Lung (tissue), 12 donors: ENCODE measurements around the gene RGMA. TPM values are rescaled to one million over a fixed set of nuclear protein-coding genes. Genes with fewer than 3 reads are reported as not detected.

Source experiments
- ATAC-seq: fragments of 200-7000 bp; cut with Tn5 transposase; one replicate; pipeline ENCODE4 v1.9.1; 2020; ENCODE audit warnings: moderate number of reproducible peaks; ENCODE audit not compliant: insufficient read depth, low FRiP score
- DNase-seq, 3 donors: peaks; one replicate each; pipeline ENCODE4 v3.0.0-alpha.2; 2013 to 2017
- H3K27ac ChIP-seq, 2 donors: one replicate each; pipeline ENCODE4 v1.5.1; 2013; ENCODE audit warnings: mild to moderate bottlenecking in 2 of 2, moderate library complexity in 2 of 2, control low read depth in 1 of 2, inconsistent platforms in 1 of 2, low read depth in 1 of 2, low read length in 1 of 2
- H3K27me3 ChIP-seq, 3 donors: one replicate each; pipeline ENCODE4 v1.5.1; 2013; ENCODE audit warnings: low read length in 2 of 3; ENCODE audit not compliant: control insufficient read depth in 3 of 3, insufficient read depth in 3 of 3
- H3K36me3 ChIP-seq, 4 donors: one replicate each; pipeline ENCODE4 v1.5.1; 2013; ENCODE audit warnings: low read length in 4 of 4, mild to moderate bottlenecking in 1 of 4, moderate library complexity in 1 of 4; ENCODE audit not compliant: control insufficient read depth in 4 of 4, insufficient read depth in 4 of 4
- H3K4me1 ChIP-seq, 5 donors: one replicate each; pipeline ENCODE4 v1.5.1; 2013; ENCODE audit warnings: low read length in 5 of 5, mild to moderate bottlenecking in 2 of 5, moderate library complexity in 1 of 5; ENCODE audit not compliant: control insufficient read depth in 5 of 5, insufficient read depth in 5 of 5
- H3K4me3 ChIP-seq: one replicate; pipeline ENCODE4 v1.5.1; 2013; ENCODE audit warnings: mild to moderate bottlenecking, control low read depth, moderate library complexity
- H3K9ac ChIP-seq, 2 donors: one replicate each; pipeline ENCODE4 v1.5.1; 2013; ENCODE audit warnings: low read length in 2 of 2, control low read depth in 1 of 2; ENCODE audit not compliant: insufficient read depth in 1 of 2
- H3K9me3 ChIP-seq, 4 donors: one replicate each; pipeline ENCODE4 v1.5.1; 2013; ENCODE audit warnings: low read length in 3 of 4, mild to moderate bottlenecking in 1 of 4, moderate library complexity in 1 of 4; ENCODE audit not compliant: control insufficient read depth in 4 of 4, insufficient read depth in 3 of 4
- WGBS, 2 donors: extraction: QIAGEN DNeasy Blood & Tissue Kit; methylation state at CpG; one replicate each; pipeline ENCODE4 v1.1.7; 2013; 5-methylcytosine and 5-hydroxymethylcytosine counted together
- polyA plus RNA-seq, 2 donors: library from polyadenylated mRNA; stranded (reverse); fragments of 200-250 nt; gene quantifications; one replicate each; pipeline ENCODE4 v1.2.1, GENCODE V29; 2013
- total RNA-seq, 2 donors: library from RNA; depleted of rRNA in 1 of 2; stranded (reverse); fragments of >200 nt in 1 of 2; gene quantifications; one replicate each; pipeline ENCODE4 v1.2.1, GENCODE V29; 2014 to 2021
- TF ChIP-seq, protein P1 (sequence below): IDR thresholded peaks from 2 replicates; pipeline ENCODE4 v1.5.1; 2012; ENCODE audit warnings: mild to moderate bottlenecking; ENCODE audit errors: control extremely low read depth, extremely low read depth
- donor health status: control.
- donor health status: control.
- donor health status: Bipolar disorder and iron deficiency.
- donor health status: healthy.
- donor health status: DM: yes; HTN: yes; CAD: no.

RGMA gene
- total and polyA plus RNA-seq, 4 donors: 2.3 to 11.3 (median 5.0) TPM

DNA sequence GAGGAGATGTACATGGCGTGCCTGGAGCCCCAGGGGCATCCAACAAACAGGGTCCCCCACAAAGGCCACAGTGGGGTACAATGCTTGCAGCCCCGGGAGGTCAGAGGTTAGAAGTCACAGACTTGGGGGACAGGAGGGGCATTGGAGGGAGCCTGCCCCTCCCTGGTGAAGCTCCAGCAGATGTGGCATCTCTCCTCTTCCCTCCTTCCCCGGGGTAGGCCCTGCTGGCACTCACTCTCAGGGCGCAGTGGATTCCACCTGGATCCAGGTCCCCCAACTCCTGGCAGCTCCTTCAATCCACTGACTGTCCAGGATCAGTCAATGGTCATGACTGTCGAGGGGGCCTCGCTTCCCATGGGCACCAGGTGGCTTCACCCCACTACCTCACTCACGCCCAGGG is 32.2 kb downstream of the RGMA start:
- TF ChIP-seq, protein P1, sequence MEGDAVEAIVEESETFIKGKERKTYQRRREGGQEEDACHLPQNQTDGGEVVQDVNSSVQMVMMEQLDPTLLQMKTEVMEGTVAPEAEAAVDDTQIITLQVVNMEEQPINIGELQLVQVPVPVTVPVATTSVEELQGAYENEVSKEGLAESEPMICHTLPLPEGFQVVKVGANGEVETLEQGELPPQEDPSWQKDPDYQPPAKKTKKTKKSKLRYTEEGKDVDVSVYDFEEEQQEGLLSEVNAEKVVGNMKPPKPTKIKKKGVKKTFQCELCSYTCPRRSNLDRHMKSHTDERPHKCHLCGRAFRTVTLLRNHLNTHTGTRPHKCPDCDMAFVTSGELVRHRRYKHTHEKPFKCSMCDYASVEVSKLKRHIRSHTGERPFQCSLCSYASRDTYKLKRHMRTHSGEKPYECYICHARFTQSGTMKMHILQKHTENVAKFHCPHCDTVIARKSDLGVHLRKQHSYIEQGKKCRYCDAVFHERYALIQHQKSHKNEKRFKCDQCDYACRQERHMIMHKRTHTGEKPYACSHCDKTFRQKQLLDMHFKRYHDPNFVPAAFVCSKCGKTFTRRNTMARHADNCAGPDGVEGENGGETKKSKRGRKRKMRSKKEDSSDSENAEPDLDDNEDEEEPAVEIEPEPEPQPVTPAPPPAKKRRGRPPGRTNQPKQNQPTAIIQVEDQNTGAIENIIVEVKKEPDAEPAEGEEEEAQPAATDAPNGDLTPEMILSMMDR: no peak
- Histone ChIP-seq H3K36me3 (peaks cover 0 to 4% (median 0%) of the 10 kb centered on the region in 4 donors), H3K27ac (no peak overlapping the region), H3K9ac (no peak overlapping the region), H3K4me1 (peaks cover 0 to 10% (median 3%) of the 10 kb centered on the region in 5 donors), H3K4me3 (no peak overlapping the region), H3K9me3 (no peaks in the 10 kb centered on the region), H3K27me3 (no peaks in the 10 kb centered on the region)
- DNase-seq: no peak
- ATAC-seq: no peak
- WGBS, 2 donors: 89 to 95% methylated on average over 6 to 7 of the region's 7 CpGs

- ATAC-seq (no peak), DNase-seq (no peak)
- Histone ChIP-seq H3K27me3 (no peaks in the 10 kb centered on the region), H3K9me3 (no peaks in the 10 kb centered on the region), H3K36me3 (peaks cover 0 to 4% (median 0%) of the 10 kb centered on the region in 4 donors), H3K4me1 (peaks cover 0 to 5% (median 2%) of the 10 kb centered on the region in 5 donors), H3K27ac (no peak overlapping the region), H3K4me3 (no peak overlapping the region), H3K9ac (no peak overlapping the region)
- 88 to 92% methylated on average over 11 of the region's 11 CpGs for WGBS, 2 donors
- TF ChIP-seq, protein P1: no peak
Measured at GRCh38 chr15:93055211-93055610, 33.8 kb downstream of the RGMA start.

GRCh38 chr15:93052090-93052879 is 36.7 kb downstream of the RGMA start:
- TF ChIP-seq, protein P1: no peak
- DNase-seq (no peak), ATAC-seq (no peak)
- H3K27me3 ChIP-seq: no peaks in the 10 kb centered on the region
- H3K36me3 ChIP-seq: peaks cover 0 to 10% (median 2%) of the 10 kb centered on the region in 4 donors
- peaks cover 0 to 9% (median 4%) of the 10 kb centered on the region in 5 donors for H3K4me1 ChIP-seq
- WGBS, 2 donors: 84 to 90% methylated on average over 39 of the region's 39 CpGs
- no peak overlapping the region for H3K9ac ChIP-seq
- H3K4me3 ChIP-seq: no peak overlapping the region
- no peaks in the 10 kb centered on the region for H3K9me3 ChIP-seq
- H3K27ac ChIP-seq: no peak overlapping the region
